Measurements from ENCODE around the gene CEP41.

- TF ChIP-seq, protein P1, sequence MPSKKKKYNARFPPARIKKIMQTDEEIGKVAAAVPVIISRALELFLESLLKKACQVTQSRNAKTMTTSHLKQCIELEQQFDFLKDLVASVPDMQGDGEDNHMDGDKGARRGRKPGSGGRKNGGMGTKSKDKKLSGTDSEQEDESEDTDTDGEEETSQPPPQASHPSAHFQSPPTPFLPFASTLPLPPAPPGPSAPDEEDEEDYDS (CRISPR knock-in tag; IDR thresholded peaks at IDR 0.05): no peak
- no peak for TF ChIP-seq PPARG (CRISPR knock-in tag; conservative IDR thresholded peaks at IDR 0.05)
- TF ChIP-seq CTCF (CRISPR knock-in tag; IDR thresholded peaks at IDR 0.05): no peak
- TF ChIP-seq IKZF1 (IDR thresholded peaks at IDR 0.05): no peak
- no peak for TF ChIP-seq ZC3H13 (CRISPR knock-in tag; IDR thresholded peaks at IDR 0.05)
Measured at GRCh38 chr7:130379921-130380860, 60.6 kb downstream of the CEP41 start, which contains the start of gene CPA1.

Data from HepG2 (cell line).